DLD1 (cell line): ENCODE results near the gene KIAA1328.

Experiments used
- in situ Hi-C: cut with HindIII; loops from 2 replicates; pipeline ENCODE4 v1.10.0; 2017; ENCODE audit warnings: low sequenced_read_pairs

The KIAA1328 gene

GRCh38 chr18:37272226-37272625, 443.3 kb downstream of the KIAA1328 start:
- in situ Hi-C loops = no loop called here

GRCh38 chr18:37272841-37273240, 443.9 kb downstream of the KIAA1328 start:
- in situ Hi-C loops = no loop called here

- in situ Hi-C loops = no loop called here
Measured at GRCh38 chr18:37274309-37275236, 445.6 kb downstream of the KIAA1328 start.

GRCh38 chr18:37275237-37275741, 446.4 kb downstream of the KIAA1328 start:
- in situ Hi-C loops = no loop called here

- in situ Hi-C loops = no loop called here
Measured at GRCh38 chr18:37276111-37276890, 447.4 kb downstream of the KIAA1328 start.

- in situ Hi-C loops = no loop called here
Measured at GRCh38 chr18:37277804-37278203, 448.9 kb downstream of the KIAA1328 start.
